ENCODE data around the gene RSBN1L. TPM values are rescaled to one million over a fixed set of nuclear protein-coding genes. Genes with fewer than 3 reads are reported as not detected.

The RSBN1L gene
- total RNA-seq, 1 donor from 2014 or later, result 27.0 TPM

GRCh38 chr7:77799078-77799964 is 103.1 kb downstream of the RSBN1L start:
- peaks cover 8% of the 10 kb centered on the region for H3K27me3 Mint-ChIP-seq (ENCODE audit: unreplicated experiment)
- H3K9me3 Mint-ChIP-seq (ENCODE audit: unreplicated experiment), result peaks cover 11% of the 10 kb centered on the region
- peaks cover 10% of the 10 kb centered on the region for H3K4me1 Mint-ChIP-seq (ENCODE audit: low read depth, unreplicated experiment)
- TF ChIP-seq CTCF (IDR thresholded peaks at IDR 0.05; ENCODE audit: partially characterized antibody, unreplicated experiment), result peak; percentile 26
- DNase-seq, result peak; percentile 79
- H3K27ac Mint-ChIP-seq (ENCODE audit: unreplicated experiment), result peak overlapping the region; percentile 84
- no peaks in the 10 kb centered on the region for H3K36me3 Mint-ChIP-seq (ENCODE audit: unreplicated experiment)
- H3K4me3 Mint-ChIP-seq (ENCODE audit: unreplicated experiment), result peak overlapping the region; percentile 96

GRCh38 chr7:77800158-77800557 is 103.9 kb downstream of the RSBN1L start:
- no peak for DNase-seq
- no peak for TF ChIP-seq CTCF (IDR thresholded peaks at IDR 0.05; ENCODE audit: partially characterized antibody, unreplicated experiment)
- H3K9me3 Mint-ChIP-seq (ENCODE audit: unreplicated experiment), result peaks cover 11% of the 10 kb centered on the region
- H3K36me3 Mint-ChIP-seq (ENCODE audit: unreplicated experiment), result no peaks in the 10 kb centered on the region
- peak overlapping the region; percentile 96 for H3K4me3 Mint-ChIP-seq (ENCODE audit: unreplicated experiment)
- H3K27me3 Mint-ChIP-seq (ENCODE audit: unreplicated experiment), result peaks cover 8% of the 10 kb centered on the region
- H3K4me1 Mint-ChIP-seq (ENCODE audit: low read depth, unreplicated experiment), result peaks cover 12% of the 10 kb centered on the region
- peak overlapping the region; percentile 74 for H3K27ac Mint-ChIP-seq (ENCODE audit: unreplicated experiment)

DNA sequence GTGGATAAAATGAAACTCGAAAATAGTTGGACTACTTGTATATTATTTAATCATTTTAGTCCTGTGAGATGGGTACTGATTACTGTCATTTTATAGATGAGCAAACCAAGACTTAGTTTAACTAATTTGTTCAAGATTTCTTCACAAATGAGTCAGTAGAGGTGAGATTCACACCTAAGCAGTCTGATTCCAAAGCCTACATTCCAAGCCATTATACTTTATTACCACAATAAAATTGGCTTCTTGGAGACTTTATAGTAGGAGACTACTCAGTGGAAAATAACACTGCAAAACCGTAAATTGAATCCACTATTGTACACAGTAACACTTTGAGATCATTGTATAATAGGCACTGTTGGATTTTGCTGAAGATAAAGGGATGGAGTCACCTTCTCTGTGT is 104.5 kb downstream of the RSBN1L start:
- peaks cover 8% of the 10 kb centered on the region for H3K27me3 Mint-ChIP-seq (ENCODE audit: unreplicated experiment)

DNA sequence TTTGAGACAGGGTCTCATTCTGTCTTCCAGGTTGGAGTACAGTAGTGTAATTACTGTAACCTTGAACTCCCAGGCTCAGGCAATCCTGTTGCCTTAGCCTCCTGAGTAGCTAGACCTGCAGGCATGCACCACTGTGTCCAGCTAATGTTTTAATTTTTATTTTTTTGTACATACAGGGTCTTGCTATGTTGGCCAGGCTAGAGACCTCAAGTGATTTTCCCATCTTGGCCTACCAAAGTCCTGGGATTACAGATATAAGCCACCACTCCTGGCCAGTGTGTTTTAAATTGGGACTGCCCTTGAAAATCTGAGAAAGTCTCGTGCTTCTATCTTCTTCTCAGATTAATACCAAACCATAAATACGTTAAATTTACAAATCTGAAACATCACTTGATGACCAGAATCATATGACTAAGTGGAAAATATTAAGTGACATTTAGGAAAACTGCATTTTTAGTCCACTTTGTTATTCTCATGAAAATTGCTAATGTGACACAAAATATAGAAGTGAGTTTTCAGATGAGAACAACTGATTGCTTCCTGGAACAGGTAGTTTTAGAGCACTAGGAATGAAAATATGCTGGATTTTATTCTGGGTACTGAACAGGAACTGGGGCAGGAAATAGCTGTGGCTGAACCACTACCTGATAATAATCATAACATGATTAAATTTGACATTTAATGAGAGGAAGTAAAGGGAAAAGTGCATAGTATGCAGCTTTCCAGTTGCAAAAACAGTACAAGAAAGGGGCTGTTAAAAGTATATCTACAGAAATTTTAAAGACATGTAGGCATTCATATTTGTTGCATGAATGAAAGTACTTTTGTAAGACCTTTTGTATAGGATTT is 106.5 kb downstream of the RSBN1L start:
- peaks cover 10% of the 10 kb centered on the region for H3K4me1 Mint-ChIP-seq (ENCODE audit: low read depth, unreplicated experiment)
- peaks cover 13% of the 10 kb centered on the region for H3K36me3 Mint-ChIP-seq (ENCODE audit: unreplicated experiment)
- peaks cover 3% of the 10 kb centered on the region for H3K27me3 Mint-ChIP-seq (ENCODE audit: unreplicated experiment)
- no peak for DNase-seq
- TF ChIP-seq CTCF (IDR thresholded peaks at IDR 0.05; ENCODE audit: partially characterized antibody, unreplicated experiment), result no peak
- H3K27ac Mint-ChIP-seq (ENCODE audit: unreplicated experiment), result no peak overlapping the region
- H3K4me3 Mint-ChIP-seq (ENCODE audit: unreplicated experiment), result no peak overlapping the region
- peaks cover 10% of the 10 kb centered on the region for H3K9me3 Mint-ChIP-seq (ENCODE audit: unreplicated experiment)

More for the DNA sequence above, 104.5 kb downstream of the RSBN1L start:
- peaks cover 14% of the 10 kb centered on the region for H3K4me1 Mint-ChIP-seq (ENCODE audit: low read depth, unreplicated experiment)
- no peak for DNase-seq
- H3K27ac Mint-ChIP-seq (ENCODE audit: unreplicated experiment), result no peak overlapping the region
- no peak for TF ChIP-seq CTCF (IDR thresholded peaks at IDR 0.05; ENCODE audit: partially characterized antibody, unreplicated experiment)
- H3K4me3 Mint-ChIP-seq (ENCODE audit: unreplicated experiment), result no peak overlapping the region
- peaks cover 11% of the 10 kb centered on the region for H3K9me3 Mint-ChIP-seq (ENCODE audit: unreplicated experiment)
- H3K36me3 Mint-ChIP-seq (ENCODE audit: unreplicated experiment), result no peaks in the 10 kb centered on the region
